Measurements from ENCODE around the gene MUC4.

The MUC4 gene, protein sequence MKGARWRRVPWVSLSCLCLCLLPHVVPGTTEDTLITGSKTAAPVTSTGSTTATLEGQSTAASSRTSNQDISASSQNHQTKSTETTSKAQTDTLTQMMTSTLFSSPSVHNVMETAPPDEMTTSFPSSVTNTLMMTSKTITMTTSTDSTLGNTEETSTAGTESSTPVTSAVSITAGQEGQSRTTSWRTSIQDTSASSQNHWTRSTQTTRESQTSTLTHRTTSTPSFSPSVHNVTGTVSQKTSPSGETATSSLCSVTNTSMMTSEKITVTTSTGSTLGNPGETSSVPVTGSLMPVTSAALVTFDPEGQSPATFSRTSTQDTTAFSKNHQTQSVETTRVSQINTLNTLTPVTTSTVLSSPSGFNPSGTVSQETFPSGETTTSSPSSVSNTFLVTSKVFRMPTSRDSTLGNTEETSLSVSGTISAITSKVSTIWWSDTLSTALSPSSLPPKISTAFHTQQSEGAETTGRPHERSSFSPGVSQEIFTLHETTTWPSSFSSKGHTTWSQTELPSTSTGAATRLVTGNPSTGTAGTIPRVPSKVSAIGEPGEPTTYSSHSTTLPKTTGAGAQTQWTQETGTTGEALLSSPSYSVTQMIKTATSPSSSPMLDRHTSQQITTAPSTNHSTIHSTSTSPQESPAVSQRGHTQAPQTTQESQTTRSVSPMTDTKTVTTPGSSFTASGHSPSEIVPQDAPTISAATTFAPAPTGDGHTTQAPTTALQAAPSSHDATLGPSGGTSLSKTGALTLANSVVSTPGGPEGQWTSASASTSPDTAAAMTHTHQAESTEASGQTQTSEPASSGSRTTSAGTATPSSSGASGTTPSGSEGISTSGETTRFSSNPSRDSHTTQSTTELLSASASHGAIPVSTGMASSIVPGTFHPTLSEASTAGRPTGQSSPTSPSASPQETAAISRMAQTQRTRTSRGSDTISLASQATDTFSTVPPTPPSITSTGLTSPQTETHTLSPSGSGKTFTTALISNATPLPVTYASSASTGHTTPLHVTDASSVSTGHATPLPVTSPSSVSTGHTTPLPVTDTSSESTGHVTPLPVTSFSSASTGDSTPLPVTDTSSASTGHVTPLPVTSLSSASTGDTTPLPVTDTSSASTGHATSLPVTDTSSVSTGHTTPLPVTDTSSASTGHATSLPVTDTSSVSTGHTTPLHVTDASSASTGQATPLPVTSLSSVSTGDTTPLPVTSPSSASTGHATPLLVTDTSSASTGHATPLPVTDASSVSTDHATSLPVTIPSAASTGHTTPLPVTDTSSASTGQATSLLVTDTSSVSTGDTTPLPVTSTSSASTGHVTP (N-terminal part only)

DNA sequence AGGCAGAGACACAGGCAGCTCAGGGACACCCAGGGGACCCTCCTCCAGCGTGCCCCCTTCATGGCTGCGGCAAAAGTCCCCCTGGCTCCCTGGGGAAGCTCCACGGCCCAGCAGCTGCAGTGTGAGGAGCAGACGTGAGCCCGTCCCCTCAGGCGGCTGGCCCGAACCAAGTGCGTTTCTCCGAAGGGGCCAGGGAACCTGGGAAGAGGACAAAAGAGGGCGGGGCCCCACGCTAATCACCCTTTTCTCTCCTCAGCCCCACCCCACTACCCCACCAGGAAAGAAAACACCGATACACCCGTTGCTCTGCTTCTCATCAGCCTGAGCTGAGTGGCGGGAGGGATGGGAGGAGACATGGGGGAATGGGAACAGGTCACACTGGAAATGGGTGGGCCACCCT, at the start of gene MUC4:
Gene MUC4 (minus strand): TSS at position 174 of the 400 bp plus-strand sequence. CDS start 112 bp downstream, at position 62.
- no peak for DNase-seq (ENCODE audit: extremely low read depth in 1 of 2, low read depth in 1 of 2)

- no peak for DNase-seq (ENCODE audit: extremely low read depth in 1 of 2, low read depth in 1 of 2)
Measured at GRCh38 chr3:195860456-195860855, 48.7 kb upstream of the MUC4 start.

- no peak for DNase-seq (ENCODE audit: extremely low read depth in 1 of 2, low read depth in 1 of 2)
Measured at GRCh38 chr3:195859846-195860411, 48.2 kb upstream of the MUC4 start.

DNA sequence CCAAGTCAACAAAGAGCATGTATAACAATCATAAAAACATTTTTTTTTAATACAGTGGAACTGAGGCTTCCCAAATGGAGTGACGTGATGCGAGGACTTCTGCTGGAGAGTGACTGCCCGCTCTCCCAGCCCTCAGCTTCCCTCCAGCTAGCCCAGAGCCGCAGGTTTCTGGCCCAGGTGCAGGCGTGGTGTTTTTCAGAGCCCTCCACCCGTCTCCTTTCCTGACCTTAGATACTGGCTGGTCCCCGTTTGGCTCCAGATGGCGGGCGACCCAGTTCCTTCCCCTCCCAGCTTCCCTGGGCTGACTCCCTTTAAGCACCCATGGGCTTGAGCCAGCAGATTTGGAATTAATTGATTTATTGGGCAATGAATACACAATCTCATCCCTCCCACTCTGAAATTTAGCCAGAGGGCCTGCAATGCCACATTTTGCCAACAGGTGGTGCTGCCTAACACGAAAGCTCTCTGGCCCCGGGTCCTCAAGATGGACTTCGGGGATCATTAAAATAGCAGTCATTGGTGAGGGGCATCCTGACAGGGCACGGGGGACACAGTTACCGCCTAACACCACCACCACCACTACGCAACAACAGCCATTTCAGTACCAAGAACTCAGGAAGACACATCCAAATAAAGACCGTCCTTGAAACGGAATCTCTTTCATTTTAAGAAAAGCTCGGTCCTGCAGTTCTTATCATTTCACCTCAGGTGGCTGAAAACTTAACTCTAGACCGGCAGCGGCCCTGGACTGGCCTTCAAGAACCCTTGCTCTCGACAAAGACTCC, 47.5 kb upstream of the MUC4 start:
- peak; percentile 32 to 48 for DNase-seq (ENCODE audit: extremely low read depth in 1 of 2, low read depth in 1 of 2)

DNA sequence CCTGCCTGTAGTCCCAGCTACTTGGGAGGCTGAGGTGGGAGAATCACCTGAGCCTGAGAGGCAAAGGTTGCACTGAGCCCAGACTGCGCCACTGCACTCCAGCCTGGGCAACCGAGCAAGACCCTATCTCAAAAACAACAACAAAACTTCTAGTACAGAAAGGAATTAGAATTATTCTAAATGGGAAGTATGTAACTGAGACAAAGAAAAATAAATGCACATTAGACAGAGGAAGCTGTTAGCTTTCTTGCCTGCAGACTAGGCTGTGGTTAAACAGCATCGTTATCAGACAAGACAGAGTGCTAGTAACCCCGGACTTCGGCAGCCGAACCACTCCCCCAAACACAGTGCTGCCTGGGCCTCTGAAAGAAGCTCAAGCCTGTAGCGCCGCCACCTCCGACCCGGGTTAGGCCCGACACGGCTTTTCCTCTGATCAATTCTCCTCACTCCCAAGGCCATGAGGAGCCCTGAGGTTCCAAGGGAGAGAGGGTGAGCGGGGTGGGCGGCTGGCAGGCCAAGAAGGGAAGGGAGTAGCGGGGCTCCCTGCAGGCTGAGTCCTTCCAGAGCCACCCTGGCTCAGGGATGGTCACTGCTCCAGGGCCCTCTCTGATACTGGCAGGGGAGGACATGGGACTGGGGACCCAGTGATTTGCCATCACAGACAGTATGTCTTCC, 44.8 kb upstream of the MUC4 start:
- no peak for DNase-seq (ENCODE audit: extremely low read depth in 1 of 2, low read depth in 1 of 2)

- DNase-seq (ENCODE audit: extremely low read depth in 1 of 2, low read depth in 1 of 2): no peak
Measured at GRCh38 chr3:195855471-195856409, 44.0 kb upstream of the MUC4 start.

- DNase-seq (ENCODE audit: extremely low read depth in 1 of 2, low read depth in 1 of 2): no peak
Measured at GRCh38 chr3:195854628-195855294, 43.0 kb upstream of the MUC4 start.

DNA sequence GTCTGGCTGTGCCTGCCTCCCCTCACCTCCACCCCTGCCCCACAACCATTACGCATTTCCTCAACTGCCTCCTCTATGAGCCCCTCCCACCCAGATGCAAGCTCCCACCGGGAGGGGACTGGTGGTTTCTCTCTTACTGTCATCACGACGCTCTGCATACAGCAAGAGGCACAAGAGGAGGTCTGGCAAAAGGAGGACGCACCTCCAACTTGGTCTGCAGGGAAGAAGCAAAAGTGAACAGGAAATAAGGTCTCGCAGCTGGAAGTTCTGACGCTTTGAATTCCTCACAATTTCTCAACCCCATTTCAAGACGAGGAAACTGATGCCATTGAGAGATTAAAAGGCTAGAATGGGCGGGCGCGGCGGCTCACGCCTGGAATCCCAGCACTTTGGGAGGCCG, 42.3 kb upstream of the MUC4 start:
- DNase-seq (ENCODE audit: extremely low read depth in 1 of 2, low read depth in 1 of 2): no peak

DNA sequence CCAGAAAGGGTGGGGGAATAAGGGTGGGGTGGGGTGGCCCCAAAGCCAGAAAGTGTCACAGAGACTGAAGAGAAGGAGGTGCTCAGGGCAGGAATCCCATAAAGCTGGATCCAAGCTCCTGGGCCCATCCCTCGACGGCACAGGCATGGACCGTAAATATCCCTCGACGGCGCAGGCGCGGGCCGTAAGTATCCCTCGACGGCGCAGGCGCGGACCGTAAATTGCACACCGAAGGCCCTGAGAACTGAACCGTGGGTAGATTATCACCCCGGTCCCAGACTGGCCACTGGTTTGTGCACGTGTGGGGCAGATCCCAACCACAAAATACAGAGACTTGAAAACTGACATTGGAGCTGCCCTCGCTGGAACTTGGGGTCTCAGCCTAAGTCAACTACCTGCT, 41.3 kb upstream of the MUC4 start:
- no peak for DNase-seq (ENCODE audit: extremely low read depth in 1 of 2, low read depth in 1 of 2)

- peak; percentile 58 to 82 for DNase-seq (ENCODE audit: extremely low read depth in 1 of 2, low read depth in 1 of 2)
Measured at GRCh38 chr3:195850857-195851543, 39.3 kb upstream of the MUC4 start.

GRCh38 chr3:195849322-195850074, 37.8 kb upstream of the MUC4 start:
- DNase-seq (ENCODE audit: extremely low read depth in 1 of 2, low read depth in 1 of 2): no peak

DNA sequence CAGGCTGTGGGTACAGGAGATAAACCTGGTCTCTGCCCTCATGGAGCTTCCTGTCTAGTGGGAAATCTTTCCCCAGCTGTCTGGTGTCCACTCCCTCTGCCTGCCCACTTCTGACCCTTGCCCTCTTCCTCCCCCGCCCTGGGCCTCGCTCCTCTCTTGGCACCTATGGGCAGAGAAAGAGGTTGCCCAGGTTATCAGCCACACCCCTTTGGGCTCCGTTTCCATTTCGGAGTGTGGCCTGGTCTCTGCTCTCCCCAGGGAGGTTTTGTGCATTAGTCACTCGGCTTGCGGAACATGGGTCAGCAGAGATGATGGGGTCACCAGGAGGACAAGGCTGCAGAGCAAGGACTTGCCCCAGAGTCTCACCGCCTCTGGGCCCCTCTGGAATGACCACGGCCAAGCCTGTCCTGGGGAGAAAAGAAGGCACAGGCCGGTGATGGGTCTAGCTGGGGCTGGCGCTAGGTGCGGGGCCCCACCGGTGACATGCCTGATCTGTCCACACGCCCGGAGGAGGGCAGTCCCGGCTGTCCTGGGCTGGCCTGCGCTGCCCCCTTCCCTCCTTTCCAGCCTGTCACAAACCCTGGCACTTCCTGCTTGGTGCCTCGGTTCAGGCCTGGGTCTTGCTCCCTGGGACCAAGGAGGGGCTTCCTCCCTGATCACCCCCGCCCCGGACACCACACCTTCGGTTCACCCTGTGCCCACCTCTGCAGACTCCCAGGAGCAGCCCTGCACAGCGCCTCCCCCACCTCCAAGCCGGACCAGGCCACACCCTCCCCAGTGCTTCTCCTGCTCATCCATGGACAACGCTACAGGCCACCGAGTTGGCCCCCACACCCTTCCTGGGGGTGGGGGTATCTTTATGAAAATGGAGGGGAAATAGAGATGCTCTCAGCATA, 35.6 kb upstream of the MUC4 start:
- no peak for DNase-seq (ENCODE audit: extremely low read depth in 1 of 2, low read depth in 1 of 2)

GRCh38 chr3:195845483-195845882, 33.8 kb upstream of the MUC4 start:
- DNase-seq (ENCODE audit: extremely low read depth in 1 of 2, low read depth in 1 of 2): no peak

DNA sequence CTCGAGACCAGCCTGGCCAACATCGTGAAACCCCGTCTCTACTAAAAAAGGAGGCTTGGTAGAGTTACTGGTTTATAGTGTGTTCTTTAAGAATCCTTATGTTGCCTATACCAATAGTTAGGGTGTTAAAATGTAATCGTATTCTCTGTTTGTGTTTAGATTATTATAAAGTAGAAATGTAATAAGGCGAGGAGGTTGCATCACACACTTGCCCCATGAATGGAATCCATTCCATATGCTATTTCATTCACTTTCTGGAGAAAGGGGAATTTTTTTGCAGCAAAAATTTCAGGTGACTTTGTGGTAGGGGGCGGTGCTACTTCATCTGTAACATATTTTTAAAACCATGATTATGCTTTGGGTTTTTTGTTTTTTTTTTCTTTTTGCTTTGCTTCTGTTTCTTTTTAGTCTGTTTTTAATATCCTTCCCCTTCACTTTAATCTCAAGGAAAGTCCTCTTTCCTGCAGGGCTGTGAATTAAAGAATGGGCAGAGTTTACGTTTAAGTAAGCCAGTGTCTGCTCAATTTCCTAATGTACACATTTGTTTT, 33.0 kb upstream of the MUC4 start:
- no peak for DNase-seq (ENCODE audit: extremely low read depth in 1 of 2, low read depth in 1 of 2)

Data from stimulated activated CD8-positive, alpha-beta memory T cell treated with anti-CD3 and anti-CD28 coated beads, Interleukin-7, amount 100 ng/mL, for 48 hours (primary cell).